ENCODE results near the gene RAB22A. TPM values are rescaled to one million over a fixed set of nuclear protein-coding genes. Genes with fewer than 3 reads are reported as not detected.

Gene RAB22A
- total RNA-seq, 4 donors from 2014 or later, result 16.7 to 26.2 (median 20.8) TPM

DNA sequence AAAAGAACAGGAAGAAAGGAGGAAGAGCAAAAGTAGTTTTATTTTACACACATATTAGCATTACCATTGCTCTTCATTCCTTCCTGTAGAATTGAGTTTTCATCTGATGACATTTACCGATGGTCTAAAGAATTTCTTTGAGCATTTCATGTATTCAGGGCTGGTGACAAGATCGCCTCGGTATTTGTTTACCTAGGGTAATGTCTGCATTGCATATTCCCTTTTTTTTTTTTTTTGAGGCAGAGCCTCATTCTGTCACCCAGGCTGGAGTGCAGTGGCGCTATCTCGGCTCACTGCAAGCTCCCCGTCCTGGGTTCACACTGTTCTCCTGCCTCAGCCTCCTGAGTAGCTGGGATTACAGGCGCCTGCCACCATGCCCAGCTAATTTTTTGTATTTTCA, 19.3 kb downstream of the RAB22A start:
- Histone ChIP-seq H3K4me3 (no peak overlapping the region), H3K36me3 (peaks cover 0 to 4% (median 0%) of the 10 kb centered on the region in 3 donors), H3K4me1 (peaks cover 0 to 17% (median 3%) of the 10 kb centered on the region in 4 donors), H3K27ac (no peak overlapping the region), H3K9me3 (no peaks in the 10 kb centered on the region), H3K27me3 (no peaks in the 10 kb centered on the region)
- WGBS, 2 donors, result 82 to 85% methylated on average over 7 of the region's 7 CpGs
- no peak for DNase-seq (ENCODE audit: low spot score in 2 of 2)
- no peak for TF ChIP-seq POLR2A (IDR thresholded peaks at IDR 0.05)
- TF ChIP-seq, protein P1, sequence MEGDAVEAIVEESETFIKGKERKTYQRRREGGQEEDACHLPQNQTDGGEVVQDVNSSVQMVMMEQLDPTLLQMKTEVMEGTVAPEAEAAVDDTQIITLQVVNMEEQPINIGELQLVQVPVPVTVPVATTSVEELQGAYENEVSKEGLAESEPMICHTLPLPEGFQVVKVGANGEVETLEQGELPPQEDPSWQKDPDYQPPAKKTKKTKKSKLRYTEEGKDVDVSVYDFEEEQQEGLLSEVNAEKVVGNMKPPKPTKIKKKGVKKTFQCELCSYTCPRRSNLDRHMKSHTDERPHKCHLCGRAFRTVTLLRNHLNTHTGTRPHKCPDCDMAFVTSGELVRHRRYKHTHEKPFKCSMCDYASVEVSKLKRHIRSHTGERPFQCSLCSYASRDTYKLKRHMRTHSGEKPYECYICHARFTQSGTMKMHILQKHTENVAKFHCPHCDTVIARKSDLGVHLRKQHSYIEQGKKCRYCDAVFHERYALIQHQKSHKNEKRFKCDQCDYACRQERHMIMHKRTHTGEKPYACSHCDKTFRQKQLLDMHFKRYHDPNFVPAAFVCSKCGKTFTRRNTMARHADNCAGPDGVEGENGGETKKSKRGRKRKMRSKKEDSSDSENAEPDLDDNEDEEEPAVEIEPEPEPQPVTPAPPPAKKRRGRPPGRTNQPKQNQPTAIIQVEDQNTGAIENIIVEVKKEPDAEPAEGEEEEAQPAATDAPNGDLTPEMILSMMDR (IDR thresholded peaks at IDR 0.05), result no peak
- no peak for TF ChIP-seq EP300 (IDR thresholded peaks at IDR 0.05)

DNA sequence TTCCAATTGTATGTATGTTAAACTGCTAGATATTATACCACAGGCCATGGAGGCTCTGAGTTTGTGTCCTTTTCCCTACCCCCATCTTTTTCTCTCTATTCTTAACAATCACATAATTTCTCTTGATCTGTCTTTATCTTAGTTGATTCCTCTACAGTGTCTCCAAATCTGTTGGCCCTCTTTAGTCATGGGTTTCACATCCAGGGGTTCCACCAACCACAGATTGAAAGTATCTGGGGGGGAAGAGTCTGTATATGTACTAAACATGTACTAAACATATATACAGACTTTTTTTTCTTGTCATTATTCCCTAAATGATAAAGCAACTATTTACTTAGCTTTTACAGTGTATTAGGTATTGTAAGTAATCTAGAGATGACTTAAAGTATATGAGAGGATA, 20.2 kb downstream of the RAB22A start:
- Histone ChIP-seq H3K36me3 (peaks cover 0 to 4% (median 0%) of the 10 kb centered on the region in 3 donors), H3K27ac (no peak overlapping the region), H3K4me1 (peaks cover 0 to 17% (median 3%) of the 10 kb centered on the region in 4 donors), H3K4me3 (no peak overlapping the region), H3K27me3 (no peaks in the 10 kb centered on the region), H3K9me3 (no peaks in the 10 kb centered on the region)
- TF ChIP-seq POLR2A (IDR thresholded peaks at IDR 0.05), result no peak
- TF ChIP-seq, protein P1 (IDR thresholded peaks at IDR 0.05), result no peak
- no peak for TF ChIP-seq EP300 (IDR thresholded peaks at IDR 0.05)
- DNase-seq (ENCODE audit: low spot score in 2 of 2), result no peak

DNA sequence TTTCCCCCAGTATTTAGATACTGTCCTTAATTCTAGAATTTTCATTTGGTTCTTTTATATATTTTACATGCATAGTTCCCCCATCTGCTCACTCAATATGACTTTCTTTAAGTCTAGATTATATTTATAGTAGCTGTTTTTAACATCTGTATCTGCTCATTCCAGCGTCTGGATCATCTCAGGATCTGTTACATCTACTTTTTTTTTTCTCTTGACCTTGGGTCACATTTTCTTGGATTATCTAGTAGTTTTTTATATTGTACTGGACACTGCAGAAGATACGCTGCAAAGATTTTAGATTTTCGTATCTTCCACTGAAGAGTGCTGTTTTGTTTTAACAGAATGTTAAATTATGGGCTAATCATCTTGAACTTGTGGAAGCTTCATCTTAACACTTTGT, 20.7 kb downstream of the RAB22A start:
- H3K9me3 ChIP-seq, result no peaks in the 10 kb centered on the region
- H3K4me1 ChIP-seq, result peaks cover 0 to 17% (median 3%) of the 10 kb centered on the region in 4 donors
- no peak overlapping the region for H3K4me3 ChIP-seq
- no peak for DNase-seq (ENCODE audit: low spot score in 2 of 2)
- peaks cover 0 to 4% (median 0%) of the 10 kb centered on the region in 3 donors for H3K36me3 ChIP-seq
- no peak overlapping the region for H3K27ac ChIP-seq
- no peaks in the 10 kb centered on the region for H3K27me3 ChIP-seq
- 57 to 65% methylated on average over 3 of the region's 3 CpGs for WGBS, 2 donors
- no peak for TF ChIP-seq EP300 (IDR thresholded peaks at IDR 0.05)
- TF ChIP-seq POLR2A (IDR thresholded peaks at IDR 0.05), result no peak
- TF ChIP-seq, protein P1 (IDR thresholded peaks at IDR 0.05), result no peak

DNA sequence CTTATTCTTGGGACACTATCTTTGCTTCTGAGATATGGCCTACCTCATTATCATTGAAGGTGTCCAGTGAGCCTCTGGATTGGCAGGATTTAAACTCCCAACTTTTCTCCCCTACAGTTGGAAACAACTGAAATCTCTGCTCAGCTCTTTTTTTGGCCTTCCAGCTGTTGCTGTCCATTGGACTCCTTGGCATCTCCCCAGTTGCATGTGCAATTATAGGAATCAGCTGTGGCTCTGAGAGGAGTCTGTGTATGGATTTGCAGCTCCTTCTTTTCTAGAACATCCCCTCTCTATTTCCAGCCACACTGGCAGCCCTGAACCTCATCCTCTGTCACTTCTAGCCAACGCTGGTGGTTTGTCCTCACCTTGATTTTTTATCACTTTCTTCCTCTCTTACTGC, 21.2 kb downstream of the RAB22A start:
- no peak for TF ChIP-seq EP300 (IDR thresholded peaks at IDR 0.05)
- no peak for TF ChIP-seq POLR2A (IDR thresholded peaks at IDR 0.05)
- TF ChIP-seq, protein P1 (IDR thresholded peaks at IDR 0.05), result no peak
- H3K4me3 ChIP-seq, result no peak overlapping the region
- no peaks in the 10 kb centered on the region for H3K9me3 ChIP-seq
- peaks cover 0 to 4% (median 0%) of the 10 kb centered on the region in 3 donors for H3K36me3 ChIP-seq
- WGBS, 2 donors, result 78 to 90% methylated on average over 1 of the region's 1 CpG
- no peak for DNase-seq (ENCODE audit: low spot score in 2 of 2)
- H3K27ac ChIP-seq, result no peak overlapping the region
- no peaks in the 10 kb centered on the region for H3K27me3 ChIP-seq
- peaks cover 0 to 17% (median 3%) of the 10 kb centered on the region in 4 donors for H3K4me1 ChIP-seq

DNA sequence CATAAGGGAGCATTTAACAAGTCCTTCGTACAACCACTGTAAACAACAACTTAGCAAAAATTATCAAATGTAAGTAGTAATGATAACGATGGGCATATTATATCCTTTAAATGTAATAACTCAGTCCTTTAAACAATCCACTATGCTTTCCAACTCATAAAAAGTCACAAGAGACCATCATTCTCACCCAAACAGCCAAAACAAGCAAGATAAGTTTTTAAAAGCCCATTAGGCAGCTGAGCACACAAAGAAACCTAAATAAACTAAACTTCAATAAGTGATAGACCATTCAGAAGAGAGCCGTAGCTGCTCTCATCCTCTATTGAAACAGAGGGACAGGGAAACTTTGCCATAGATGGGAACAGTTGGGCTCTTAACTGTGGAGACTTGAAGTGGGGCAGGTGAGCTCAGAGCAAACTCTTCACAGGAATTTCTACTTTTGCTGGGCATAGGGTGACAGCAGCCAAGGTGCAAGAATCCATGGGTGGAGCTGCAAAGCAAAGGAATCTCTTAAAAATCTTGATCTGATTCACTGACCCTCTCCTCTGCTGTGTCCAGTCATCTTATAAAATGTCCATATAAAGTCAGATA, 22.5 kb downstream of the RAB22A start:
- H3K27ac ChIP-seq, result no peak overlapping the region
- TF ChIP-seq, protein P1 (IDR thresholded peaks at IDR 0.05), result no peak
- no peaks in the 10 kb centered on the region for H3K9me3 ChIP-seq
- H3K36me3 ChIP-seq, result peaks cover 0 to 4% (median 0%) of the 10 kb centered on the region in 3 donors
- peaks cover 0 to 17% (median 0%) of the 10 kb centered on the region in 4 donors for H3K4me1 ChIP-seq
- WGBS, 2 donors, result 58 to 70% methylated on average over 3 of the region's 3 CpGs
- H3K4me3 ChIP-seq, result no peak overlapping the region
- DNase-seq (ENCODE audit: low spot score in 2 of 2), result no peak
- no peaks in the 10 kb centered on the region for H3K27me3 ChIP-seq

All from tibial nerve (tissue), 4 donors.